K562 (cell line): Measurements from ENCODE around the gene MARS1. TPM values are rescaled to one million over a fixed set of nuclear protein-coding genes. Genes with fewer than 3 reads are reported as not detected.

Experiments used
- CBX2 ChIP-seq: fragments of 200-600 bp; sonication (generic); IDR thresholded peaks from one replicate; pipeline ENCODE4 v1.6.1; 2012; ENCODE audit warnings: mild to moderate bottlenecking, low read length, inconsistent platforms; ENCODE audit not compliant: insufficient read depth, poor library complexity, severe bottlenecking
- CBX3 ChIP-seq, 2 experiments: IDR thresholded peaks; 1 replicate in 1 of 2; 2 replicates in 1 of 2; pipeline ENCODE4 v1.6.1; 2012; ENCODE audit warnings: inconsistent platforms in 2 of 2, low read length in 2 of 2, borderline replicate concordance in 1 of 2, control low read depth in 1 of 2
- CREB1 ChIP-seq, 2 experiments: sonication (generic) in 1 of 2; formaldehyde crosslinking in 1 of 2; IDR thresholded peaks; 2 replicates each; pipeline versions ENCODE4 v1.6.1 to v1.8.0; 2012 to 2022; ENCODE audit warnings: inconsistent platforms in 1 of 2, mild to moderate bottlenecking in 1 of 2, missing genetic modification reagents in 1 of 2, moderate library complexity in 1 of 2
- ETS1 ChIP-seq: conservative IDR thresholded peaks from 2 replicates; pipeline ENCODE4 v1.6.1; 2011; ENCODE audit warnings: low read depth, mild to moderate bottlenecking, low read length; ENCODE audit not compliant: control insufficient read depth
- FOXJ3 ChIP-seq: sonication (generic); formaldehyde crosslinking; IDR thresholded peaks from 2 replicates; pipeline ENCODE4 v1.4.0; 2020; ENCODE audit warnings: mild to moderate bottlenecking, missing genetic modification reagents
- FOXP1 ChIP-seq: sonication (generic); formaldehyde crosslinking; IDR thresholded peaks from 2 replicates; pipeline ENCODE4 v1.8.0; 2022; ENCODE audit warnings: mild to moderate bottlenecking, missing genetic modification reagents
- GABPB2 ChIP-seq: fragments of 250-450 bp; sonication (Bioruptor Pico); conservative IDR thresholded peaks from 2 replicates; pipeline ENCODE4 v1.5.1; 2021; ENCODE audit warnings: mild to moderate bottlenecking
- JUND ChIP-seq, 2 experiments: IDR thresholded peaks; 2 replicates in 1 of 2; 3 replicates in 1 of 2; pipeline ENCODE4 v1.6.1; 2011; ENCODE audit warnings: borderline replicate concordance in 2 of 2, low read depth in 2 of 2, low read length in 2 of 2, improper control_type of control experiment in 1 of 2, missing biosample characterization in 1 of 2, missing genetic modification characterization in 1 of 2, missing genetic modification reagents in 1 of 2
- KDM5B ChIP-seq: fragments of 200-600 bp; sonication (generic); IDR thresholded peaks from 2 replicates; pipeline ENCODE4 v1.6.1; 2012; ENCODE audit warnings: low read depth, mild to moderate bottlenecking, moderate library complexity, low read length, control low read depth, inconsistent platforms; ENCODE audit not compliant: insufficient replicate concordance
- MTA3 ChIP-seq: fragments of 450-650 bp; formaldehyde crosslinking; IDR thresholded peaks from 2 replicates; pipeline ENCODE4 v1.6.1; 2017; ENCODE audit warnings: mild to moderate bottlenecking, borderline replicate concordance
- NFRKB ChIP-seq: fragments of 450-650 bp; IDR thresholded peaks from 2 replicates; pipeline ENCODE4 v1.6.1; 2016; ENCODE audit warnings: low read depth
- RAD21 ChIP-seq, 2 experiments: fragments of 250-450 bp in 1 of 2; fragments of 450-650 bp in 1 of 2; sonication (Bioruptor Pico) in 1 of 2; formaldehyde crosslinking in 1 of 2; IDR thresholded peaks in 1 of 2; conservative IDR thresholded peaks in 1 of 2; 2 replicates each; pipeline versions ENCODE4 v1.4.0 to v1.8.0; 2020 to 2022; ENCODE audit warnings: mild to moderate bottlenecking in 2 of 2, moderate library complexity in 1 of 2
- SMAD2 ChIP-seq: fragments of 150-350 bp; IDR thresholded peaks from 2 replicates; pipeline ENCODE4 v1.6.1; 2014; ENCODE audit warnings: low read depth, mild to moderate bottlenecking, low read length
- SRF ChIP-seq, 2 experiments: fragments of 250-450, 450-650 bp in 1 of 2; sonication (Bioruptor Pico) in 1 of 2; sonication (generic) in 1 of 2; formaldehyde crosslinking; IDR thresholded peaks; 2 replicates each; pipeline versions ENCODE4 v1.5.0 to v1.5.1; 2020 to 2022; ENCODE audit warnings: mild to moderate bottlenecking in 1 of 2, missing genetic modification reagents in 1 of 2
- STAT5A ChIP-seq: IDR thresholded peaks from 2 replicates; pipeline ENCODE4 v1.6.1; 2012; ENCODE audit warnings: low read length, inconsistent platforms, borderline replicate concordance
- TCFL5 ChIP-seq: fragments of 250-450 bp; sonication (Bioruptor Pico); conservative IDR thresholded peaks from 2 replicates; pipeline ENCODE4 v1.6.1; 2021; ENCODE audit warnings: mild to moderate bottlenecking, moderate library complexity, matching md5 sums
- polyA plus RNA-seq, 8 experiments: library from polyadenylated mRNA; depleted of rRNA in 4 of 8; stranded (reverse) in 5 of 8; unstranded in 3 of 8; fragments of >200 nt; fragmentation: Nextera tagmentation in 2 of 8; fragmentation: Illumina TruSeq in 1 of 8; extraction: Ambion mirVana in 2 of 8; extraction: Trizol in 1 of 8; gene quantifications; 2 replicates each; pipeline versions ENCODE4 v1.2.1 to v1.2.3, GENCODE V29; 2011 to 2014; ENCODE audit warnings: inconsistent platforms in 1 of 8, missing spikeins in 1 of 8
- total RNA-seq, 7 experiments: library from RNA; depleted of rRNA in 6 of 7; stranded (reverse); fragments of >200 nt in 6 of 7; fragmentation: Illumina TruSeq in 2 of 7; extraction: Trizol in 2 of 7; gene quantifications; 2 replicates each; pipeline versions ENCODE4 v1.2.1 to v1.2.3, GENCODE V29; 2011 to 2021; ENCODE audit warnings: low replicate concordance in 1 of 7
- TF ChIP-seq, protein P1 (sequence below): fragments of 450-650 bp; IDR thresholded peaks from 2 replicates; pipeline ENCODE4 v1.7.0; 2016; ENCODE audit warnings: borderline replicate concordance
- TF ChIP-seq, protein P2 (sequence below): fragments of 450-650 bp; IDR thresholded peaks from 2 replicates; pipeline ENCODE4 v1.6.1; 2017; ENCODE audit warnings: antibody characterized with exemption
- TF ChIP-seq, protein P3 (sequence below): fragments of 250-450 bp; sonication (Bioruptor Pico); IDR thresholded peaks from 2 replicates; pipeline ENCODE4 v1.8.0; 2021; ENCODE audit warnings: moderate library complexity, mild to moderate bottlenecking, inconsistent platforms
- TF ChIP-seq, protein P4 (sequence below): fragments of 250-450 bp; sonication (Bioruptor Pico); IDR thresholded peaks from 2 replicates; pipeline ENCODE4 v1.8.0; 2021; ENCODE audit warnings: mild to moderate bottlenecking, moderate library complexity

Gene MARS1
- total and polyA plus RNA-seq, 9 of the 15 experiments (the other 6 are each of a cell fraction or from before 2014, with no cell fraction given), result 117 to 382 (median 220) TPM

DNA sequence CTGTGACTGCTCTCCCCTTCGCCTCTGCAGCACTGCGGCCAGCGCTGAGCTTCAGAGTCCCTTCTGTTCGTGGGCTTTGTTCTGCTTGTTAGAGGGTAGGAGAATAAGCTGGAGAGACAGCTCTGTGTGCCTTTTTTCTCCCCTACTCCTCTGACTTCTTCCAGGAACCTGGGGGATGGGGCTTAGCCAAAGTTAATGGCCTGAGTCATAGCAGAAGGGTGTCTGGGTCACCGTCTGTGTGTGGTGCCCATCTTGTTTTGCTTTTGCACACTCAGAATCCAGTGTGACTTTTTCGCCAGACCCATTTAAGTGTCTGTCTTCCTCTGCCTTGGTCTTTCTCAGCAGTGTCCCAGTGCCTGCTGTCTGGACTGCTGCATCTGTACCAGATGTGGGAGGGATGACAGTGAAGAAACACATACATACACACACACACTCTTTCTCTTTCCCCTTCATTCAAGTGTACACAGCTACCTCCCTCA lies 65.0 kb downstream of the MARS1 start (continued):
- TF ChIP-seq RAD21 (CRISPR knock-in tag; conservative IDR thresholded peaks at IDR 0.05 in 1 of 2, IDR thresholded peaks at IDR 0.05 in 1 of 2), result no peak
- TF ChIP-seq, protein P1, sequence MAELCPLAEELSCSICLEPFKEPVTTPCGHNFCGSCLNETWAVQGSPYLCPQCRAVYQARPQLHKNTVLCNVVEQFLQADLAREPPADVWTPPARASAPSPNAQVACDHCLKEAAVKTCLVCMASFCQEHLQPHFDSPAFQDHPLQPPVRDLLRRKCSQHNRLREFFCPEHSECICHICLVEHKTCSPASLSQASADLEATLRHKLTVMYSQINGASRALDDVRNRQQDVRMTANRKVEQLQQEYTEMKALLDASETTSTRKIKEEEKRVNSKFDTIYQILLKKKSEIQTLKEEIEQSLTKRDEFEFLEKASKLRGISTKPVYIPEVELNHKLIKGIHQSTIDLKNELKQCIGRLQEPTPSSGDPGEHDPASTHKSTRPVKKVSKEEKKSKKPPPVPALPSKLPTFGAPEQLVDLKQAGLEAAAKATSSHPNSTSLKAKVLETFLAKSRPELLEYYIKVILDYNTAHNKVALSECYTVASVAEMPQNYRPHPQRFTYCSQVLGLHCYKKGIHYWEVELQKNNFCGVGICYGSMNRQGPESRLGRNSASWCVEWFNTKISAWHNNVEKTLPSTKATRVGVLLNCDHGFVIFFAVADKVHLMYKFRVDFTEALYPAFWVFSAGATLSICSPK, result no peak
- no peak for TF ChIP-seq FOXP1 (CRISPR knock-in tag)
- TF ChIP-seq, protein P2, sequence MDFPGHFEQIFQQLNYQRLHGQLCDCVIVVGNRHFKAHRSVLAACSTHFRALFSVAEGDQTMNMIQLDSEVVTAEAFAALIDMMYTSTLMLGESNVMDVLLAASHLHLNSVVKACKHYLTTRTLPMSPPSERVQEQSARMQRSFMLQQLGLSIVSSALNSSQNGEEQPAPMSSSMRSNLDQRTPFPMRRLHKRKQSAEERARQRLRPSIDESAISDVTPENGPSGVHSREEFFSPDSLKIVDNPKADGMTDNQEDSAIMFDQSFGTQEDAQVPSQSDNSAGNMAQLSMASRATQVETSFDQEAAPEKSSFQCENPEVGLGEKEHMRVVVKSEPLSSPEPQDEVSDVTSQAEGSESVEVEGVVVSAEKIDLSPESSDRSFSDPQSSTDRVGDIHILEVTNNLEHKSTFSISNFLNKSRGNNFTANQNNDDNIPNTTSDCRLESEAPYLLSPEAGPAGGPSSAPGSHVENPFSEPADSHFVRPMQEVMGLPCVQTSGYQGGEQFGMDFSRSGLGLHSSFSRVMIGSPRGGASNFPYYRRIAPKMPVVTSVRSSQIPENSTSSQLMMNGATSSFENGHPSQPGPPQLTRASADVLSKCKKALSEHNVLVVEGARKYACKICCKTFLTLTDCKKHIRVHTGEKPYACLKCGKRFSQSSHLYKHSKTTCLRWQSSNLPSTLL, result no peak
- TF ChIP-seq KDM5B, result peak; percentile 21
- no peak for TF ChIP-seq GABPB2 (CRISPR knock-in tag)
- TF ChIP-seq CBX2, result no peak
- TF ChIP-seq, protein P3, sequence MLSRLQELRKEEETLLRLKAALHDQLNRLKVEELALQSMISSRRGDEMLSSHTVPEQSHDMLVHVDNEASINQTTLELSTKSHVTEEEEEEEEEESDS (CRISPR knock-in tag), result no peak
- TF ChIP-seq JUND (IDR thresholded peaks at IDR 0.05; ENCODE audit: borderline replicate concordance, low read depth, low read length), result peak; percentile 77
- peak; percentile 39; the same call in 1 of the 3 replicates for TF ChIP-seq JUND (tag; IDR thresholded peaks at IDR 0.05; ENCODE audit: borderline replicate concordance, low read depth, low read length)
- no peak for TF ChIP-seq SRF (CRISPR knock-in tag; IDR thresholded peaks at IDR 0.05)
- peak; percentile 75; the same call in 1 of the 2 replicates for TF ChIP-seq NFRKB
- no peak for TF ChIP-seq CREB1 (IDR thresholded peaks at IDR 0.05)
- TF ChIP-seq CREB1 (CRISPR knock-in tag; IDR thresholded peaks at IDR 0.05), result peak; percentile 33; the same call in 1 of the 2 replicates
- TF ChIP-seq CBX3 (IDR thresholded peaks at IDR 0.05; ENCODE audit: borderline replicate concordance in 1 of 2, low read length in 2 of 2), result peak in 1 of 2 experiments; percentile 25; a peak in 1 of 3 replicates
- TF ChIP-seq SMAD2, result no peak
- TF ChIP-seq STAT5A, result peak; percentile 64; the same call in 1 of the 2 replicates
- no peak for TF ChIP-seq TCFL5 (CRISPR knock-in tag)
- TF ChIP-seq MTA3, result 0 out of 2 replicates have a peak, but pooled peaks have one; percentile 18
- TF ChIP-seq, protein P4, sequence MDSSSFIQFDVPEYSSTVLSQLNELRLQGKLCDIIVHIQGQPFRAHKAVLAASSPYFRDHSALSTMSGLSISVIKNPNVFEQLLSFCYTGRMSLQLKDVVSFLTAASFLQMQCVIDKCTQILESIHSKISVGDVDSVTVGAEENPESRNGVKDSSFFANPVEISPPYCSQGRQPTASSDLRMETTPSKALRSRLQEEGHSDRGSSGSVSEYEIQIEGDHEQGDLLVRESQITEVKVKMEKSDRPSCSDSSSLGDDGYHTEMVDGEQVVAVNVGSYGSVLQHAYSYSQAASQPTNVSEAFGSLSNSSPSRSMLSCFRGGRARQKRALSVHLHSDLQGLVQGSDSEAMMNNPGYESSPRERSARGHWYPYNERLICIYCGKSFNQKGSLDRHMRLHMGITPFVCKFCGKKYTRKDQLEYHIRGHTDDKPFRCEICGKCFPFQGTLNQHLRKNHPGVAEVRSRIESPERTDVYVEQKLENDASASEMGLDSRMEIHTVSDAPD (CRISPR knock-in tag), result no peak
- no peak for TF ChIP-seq FOXJ3
- TF ChIP-seq ETS1, result no peak
